H1 (cell line): ENCODE results near the gene MIER3. TPM values are rescaled to one million over a fixed set of nuclear protein-coding genes. Genes with fewer than 3 reads are reported as not detected.
A peak's percentile ranks its signal among the peaks of the same experiment; 100 is the strongest.

Experiments
- PHF8 ChIP-seq: fragments of 200-600 bp; sonication (generic); conservative IDR thresholded peaks from 2 replicates; pipeline ENCODE4 v1.7.1; 2012; ENCODE audit warnings: low read depth, mild to moderate bottlenecking, inconsistent platforms, low read length, moderate library complexity
- SIN3A ChIP-seq, 2 experiments: IDR thresholded peaks in 1 of 2; conservative IDR thresholded peaks in 1 of 2; 2 replicates each; pipeline ENCODE4 v1.6.1; 2011 to 2012; ENCODE audit warnings: low read length in 2 of 2, improper control_type of control experiment in 1 of 2, low read depth in 1 of 2, mild to moderate bottlenecking in 1 of 2
- polyA plus RNA-seq, 7 experiments: library from polyadenylated mRNA; depleted of rRNA in 3 of 7; stranded (reverse) in 5 of 7; unstranded in 2 of 7; fragments of >200 nt in 5 of 7; fragments of 200-250 nt in 2 of 7; gene quantifications; 1 replicate in 5 of 7; 2 replicates in 1 of 7; 4 replicates in 1 of 7; pipeline versions ENCODE4 v1.2.1 to v1.2.3, GENCODE V29; 2011 to 2013; ENCODE audit warnings: missing spikeins in 2 of 7, mixed read lengths in 2 of 7
- total RNA-seq: library from RNA; stranded (reverse); fragmentation: NEBNext Ultra II Directional; extraction: Animal tissue kit (Norgen Biotek cat#: 25700); gene quantifications from 2 replicates; pipeline ENCODE4 v1.2.1, GENCODE V29; 2021
- TF ChIP-seq, protein P1 (sequence below): fragments of 300-600 bp; sonication (generic); IDR thresholded peaks from 2 replicates; pipeline ENCODE4 v1.7.1; 2012; ENCODE audit warnings: low read length, moderate library complexity, mild to moderate bottlenecking, inconsistent platforms; ENCODE audit not compliant: insufficient replicate concordance

MIER3 gene
- total and polyA plus RNA-seq, 2 of the 8 experiments (the other 6 are each of a cell fraction or from before 2014, with no cell fraction given): 9.6 to 33.3 TPM

DNA sequence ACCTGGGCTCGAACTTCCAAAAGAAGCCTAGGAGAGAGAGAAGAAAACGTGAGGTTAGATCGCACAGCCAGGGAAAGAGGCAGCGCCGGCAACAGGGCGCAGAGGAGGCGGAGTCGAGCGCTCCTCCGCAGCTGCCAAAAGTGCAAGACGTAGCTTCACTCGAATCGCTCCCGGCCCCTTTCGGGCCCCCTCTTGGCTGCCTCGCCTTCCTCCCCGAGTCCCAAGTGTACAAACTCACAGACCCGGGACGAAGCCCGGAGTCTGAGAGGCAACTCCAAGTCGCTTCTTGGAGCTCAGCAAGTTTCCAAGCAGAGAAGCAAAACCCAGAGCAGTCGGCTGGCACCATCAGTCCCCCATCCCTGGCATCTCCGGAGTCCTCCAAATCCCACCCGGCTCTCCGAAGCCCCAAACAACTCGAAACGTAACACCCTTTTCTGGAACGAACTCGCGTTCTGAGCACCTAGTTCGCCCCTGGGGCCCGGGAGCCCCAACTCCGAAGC is 1.2 kb downstream of the MIER3 start (continued):
- TF ChIP-seq PHF8 (no peak), SIN3A (conservative IDR thresholded peaks at IDR 0.05 in 1 of 2, IDR thresholded peaks at IDR 0.05 in 1 of 2; ENCODE audit: low read depth in 1 of 2, low read length in 2 of 2) (0 out of 4 replicates have a peak, but pooled peaks of 1 of the 2 experiments have one; percentile 28)
- TF ChIP-seq, protein P1, sequence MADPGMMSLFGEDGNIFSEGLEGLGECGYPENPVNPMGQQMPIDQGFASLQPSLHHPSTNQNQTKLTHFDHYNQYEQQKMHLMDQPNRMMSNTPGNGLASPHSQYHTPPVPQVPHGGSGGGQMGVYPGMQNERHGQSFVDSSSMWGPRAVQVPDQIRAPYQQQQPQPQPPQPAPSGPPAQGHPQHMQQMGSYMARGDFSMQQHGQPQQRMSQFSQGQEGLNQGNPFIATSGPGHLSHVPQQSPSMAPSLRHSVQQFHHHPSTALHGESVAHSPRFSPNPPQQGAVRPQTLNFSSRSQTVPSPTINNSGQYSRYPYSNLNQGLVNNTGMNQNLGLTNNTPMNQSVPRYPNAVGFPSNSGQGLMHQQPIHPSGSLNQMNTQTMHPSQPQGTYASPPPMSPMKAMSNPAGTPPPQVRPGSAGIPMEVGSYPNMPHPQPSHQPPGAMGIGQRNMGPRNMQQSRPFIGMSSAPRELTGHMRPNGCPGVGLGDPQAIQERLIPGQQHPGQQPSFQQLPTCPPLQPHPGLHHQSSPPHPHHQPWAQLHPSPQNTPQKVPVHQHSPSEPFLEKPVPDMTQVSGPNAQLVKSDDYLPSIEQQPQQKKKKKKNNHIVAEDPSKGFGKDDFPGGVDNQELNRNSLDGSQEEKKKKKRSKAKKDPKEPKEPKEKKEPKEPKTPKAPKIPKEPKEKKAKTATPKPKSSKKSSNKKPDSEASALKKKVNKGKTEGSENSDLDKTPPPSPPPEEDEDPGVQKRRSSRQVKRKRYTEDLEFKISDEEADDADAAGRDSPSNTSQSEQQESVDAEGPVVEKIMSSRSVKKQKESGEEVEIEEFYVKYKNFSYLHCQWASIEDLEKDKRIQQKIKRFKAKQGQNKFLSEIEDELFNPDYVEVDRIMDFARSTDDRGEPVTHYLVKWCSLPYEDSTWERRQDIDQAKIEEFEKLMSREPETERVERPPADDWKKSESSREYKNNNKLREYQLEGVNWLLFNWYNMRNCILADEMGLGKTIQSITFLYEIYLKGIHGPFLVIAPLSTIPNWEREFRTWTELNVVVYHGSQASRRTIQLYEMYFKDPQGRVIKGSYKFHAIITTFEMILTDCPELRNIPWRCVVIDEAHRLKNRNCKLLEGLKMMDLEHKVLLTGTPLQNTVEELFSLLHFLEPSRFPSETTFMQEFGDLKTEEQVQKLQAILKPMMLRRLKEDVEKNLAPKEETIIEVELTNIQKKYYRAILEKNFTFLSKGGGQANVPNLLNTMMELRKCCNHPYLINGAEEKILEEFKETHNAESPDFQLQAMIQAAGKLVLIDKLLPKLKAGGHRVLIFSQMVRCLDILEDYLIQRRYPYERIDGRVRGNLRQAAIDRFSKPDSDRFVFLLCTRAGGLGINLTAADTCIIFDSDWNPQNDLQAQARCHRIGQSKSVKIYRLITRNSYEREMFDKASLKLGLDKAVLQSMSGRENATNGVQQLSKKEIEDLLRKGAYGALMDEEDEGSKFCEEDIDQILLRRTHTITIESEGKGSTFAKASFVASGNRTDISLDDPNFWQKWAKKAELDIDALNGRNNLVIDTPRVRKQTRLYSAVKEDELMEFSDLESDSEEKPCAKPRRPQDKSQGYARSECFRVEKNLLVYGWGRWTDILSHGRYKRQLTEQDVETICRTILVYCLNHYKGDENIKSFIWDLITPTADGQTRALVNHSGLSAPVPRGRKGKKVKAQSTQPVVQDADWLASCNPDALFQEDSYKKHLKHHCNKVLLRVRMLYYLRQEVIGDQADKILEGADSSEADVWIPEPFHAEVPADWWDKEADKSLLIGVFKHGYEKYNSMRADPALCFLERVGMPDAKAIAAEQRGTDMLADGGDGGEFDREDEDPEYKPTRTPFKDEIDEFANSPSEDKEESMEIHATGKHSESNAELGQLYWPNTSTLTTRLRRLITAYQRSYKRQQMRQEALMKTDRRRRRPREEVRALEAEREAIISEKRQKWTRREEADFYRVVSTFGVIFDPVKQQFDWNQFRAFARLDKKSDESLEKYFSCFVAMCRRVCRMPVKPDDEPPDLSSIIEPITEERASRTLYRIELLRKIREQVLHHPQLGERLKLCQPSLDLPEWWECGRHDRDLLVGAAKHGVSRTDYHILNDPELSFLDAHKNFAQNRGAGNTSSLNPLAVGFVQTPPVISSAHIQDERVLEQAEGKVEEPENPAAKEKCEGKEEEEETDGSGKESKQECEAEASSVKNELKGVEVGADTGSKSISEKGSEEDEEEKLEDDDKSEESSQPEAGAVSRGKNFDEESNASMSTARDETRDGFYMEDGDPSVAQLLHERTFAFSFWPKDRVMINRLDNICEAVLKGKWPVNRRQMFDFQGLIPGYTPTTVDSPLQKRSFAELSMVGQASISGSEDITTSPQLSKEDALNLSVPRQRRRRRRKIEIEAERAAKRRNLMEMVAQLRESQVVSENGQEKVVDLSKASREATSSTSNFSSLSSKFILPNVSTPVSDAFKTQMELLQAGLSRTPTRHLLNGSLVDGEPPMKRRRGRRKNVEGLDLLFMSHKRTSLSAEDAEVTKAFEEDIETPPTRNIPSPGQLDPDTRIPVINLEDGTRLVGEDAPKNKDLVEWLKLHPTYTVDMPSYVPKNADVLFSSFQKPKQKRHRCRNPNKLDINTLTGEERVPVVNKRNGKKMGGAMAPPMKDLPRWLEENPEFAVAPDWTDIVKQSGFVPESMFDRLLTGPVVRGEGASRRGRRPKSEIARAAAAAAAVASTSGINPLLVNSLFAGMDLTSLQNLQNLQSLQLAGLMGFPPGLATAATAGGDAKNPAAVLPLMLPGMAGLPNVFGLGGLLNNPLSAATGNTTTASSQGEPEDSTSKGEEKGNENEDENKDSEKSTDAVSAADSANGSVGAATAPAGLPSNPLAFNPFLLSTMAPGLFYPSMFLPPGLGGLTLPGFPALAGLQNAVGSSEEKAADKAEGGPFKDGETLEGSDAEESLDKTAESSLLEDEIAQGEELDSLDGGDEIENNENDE: no peak
- TF ChIP-seq, all 59 proteins: peak for 8
